B cell (primary cell): ENCODE data around the gene PARVB.

Experiments
- EZH2 ChIP-seq: IDR thresholded peaks from 2 replicates; pipeline ENCODE4 v1.6.1; 2012; ENCODE audit warnings: borderline replicate concordance, low read depth, mild to moderate bottlenecking, moderate library complexity, low read length; ENCODE audit not compliant: insufficient read depth, poor library complexity, severe bottlenecking
- TF ChIP-seq, protein P1 (sequence below): fragments of 200-600 bp; IDR thresholded peaks from one replicate; pipeline ENCODE4 v1.8.0; 2022; ENCODE audit warnings: antibody characterized with exemption, mild to moderate bottlenecking

DNA sequence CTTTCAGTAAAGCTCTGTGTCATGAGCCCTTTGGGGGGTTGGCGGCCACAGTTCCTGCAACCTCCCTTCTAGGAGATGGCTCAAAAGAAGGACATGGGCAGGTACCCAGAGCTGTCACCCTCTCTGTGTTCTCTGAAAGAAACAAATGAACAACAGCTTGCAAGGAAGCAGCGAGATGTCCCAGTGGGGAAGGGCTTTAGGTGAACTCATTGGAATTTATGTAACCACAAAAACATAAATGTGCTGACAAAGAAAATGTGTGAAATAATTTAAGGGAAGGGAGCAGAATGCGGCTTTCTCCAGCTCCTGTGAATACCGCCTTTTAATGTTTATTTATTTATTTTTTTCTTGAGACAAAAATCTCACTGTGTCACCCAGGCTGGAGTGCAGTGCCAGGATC lies 159.9 kb downstream of the PARVB start:
- TF ChIP-seq, protein P1, sequence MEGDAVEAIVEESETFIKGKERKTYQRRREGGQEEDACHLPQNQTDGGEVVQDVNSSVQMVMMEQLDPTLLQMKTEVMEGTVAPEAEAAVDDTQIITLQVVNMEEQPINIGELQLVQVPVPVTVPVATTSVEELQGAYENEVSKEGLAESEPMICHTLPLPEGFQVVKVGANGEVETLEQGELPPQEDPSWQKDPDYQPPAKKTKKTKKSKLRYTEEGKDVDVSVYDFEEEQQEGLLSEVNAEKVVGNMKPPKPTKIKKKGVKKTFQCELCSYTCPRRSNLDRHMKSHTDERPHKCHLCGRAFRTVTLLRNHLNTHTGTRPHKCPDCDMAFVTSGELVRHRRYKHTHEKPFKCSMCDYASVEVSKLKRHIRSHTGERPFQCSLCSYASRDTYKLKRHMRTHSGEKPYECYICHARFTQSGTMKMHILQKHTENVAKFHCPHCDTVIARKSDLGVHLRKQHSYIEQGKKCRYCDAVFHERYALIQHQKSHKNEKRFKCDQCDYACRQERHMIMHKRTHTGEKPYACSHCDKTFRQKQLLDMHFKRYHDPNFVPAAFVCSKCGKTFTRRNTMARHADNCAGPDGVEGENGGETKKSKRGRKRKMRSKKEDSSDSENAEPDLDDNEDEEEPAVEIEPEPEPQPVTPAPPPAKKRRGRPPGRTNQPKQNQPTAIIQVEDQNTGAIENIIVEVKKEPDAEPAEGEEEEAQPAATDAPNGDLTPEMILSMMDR = no peak
- no peak for TF ChIP-seq EZH2
